ENCODE measurements around the gene GPLD1. TPM values are rescaled to one million over a fixed set of nuclear protein-coding genes. Genes with fewer than 3 reads are reported as not detected.

Gene GPLD1
- total and polyA plus RNA-seq, 9 of the 15 experiments (the other 6 are each of a cell fraction or from before 2014, with no cell fraction given): 0.11 to 1.3 (median 0.82) TPM

DNA sequence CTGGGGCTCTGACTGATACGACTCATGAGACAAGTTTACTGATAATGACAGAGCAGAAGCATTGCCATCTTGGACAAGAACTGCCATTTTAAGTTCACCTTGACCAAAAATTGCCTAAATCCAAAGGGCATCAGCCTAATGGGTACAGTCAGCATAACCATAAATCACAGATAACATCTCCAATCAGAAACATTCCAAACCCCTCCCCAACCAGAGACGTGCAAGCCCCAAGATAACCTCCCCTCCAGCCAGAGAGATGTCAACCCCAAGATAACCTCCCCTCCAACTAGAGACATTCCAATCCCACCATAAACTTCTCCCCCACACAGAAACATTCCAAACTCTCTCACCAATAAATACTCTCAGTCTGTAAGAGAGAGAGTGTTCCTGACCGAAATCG, 10.5 kb downstream of the GPLD1 start (continued):
- TF ChIP-seq ZBTB40 (IDR thresholded peaks at IDR 0.05) (no peak), ZBTB40 (CRISPR knock-in tag; IDR thresholded peaks at IDR 0.05) (no peak), ZNF639 (CRISPR knock-in tag; conservative IDR thresholded peaks at IDR 0.05 in 1 of 2, IDR thresholded peaks at IDR 0.05 in 1 of 2) (no peak), ZNF23 (CRISPR knock-in tag; IDR thresholded peaks at IDR 0.05) (no peak), SRSF9 (IDR thresholded peaks at IDR 0.05; ENCODE audit: borderline replicate concordance, low read depth, low read length) (no peak), POLR2AphosphoS5 (IDR thresholded peaks at IDR 0.05; ENCODE audit: control insufficient read depth, insufficient read depth, low read depth, low read length) (no peak), ARID2 (IDR thresholded peaks at IDR 0.05) (no peak), U2AF2 (optimal IDR thresholded peaks at IDR 0.05; ENCODE audit: low read depth, low read length) (no peak), RBFOX2 (IDR thresholded peaks at IDR 0.05; ENCODE audit: low read depth, low read length) (no peak), ARID1B (IDR thresholded peaks at IDR 0.05) (peak; percentile 43; the same call in 1 of the 2 replicates)
- TF ChIP-seq, protein P1, sequence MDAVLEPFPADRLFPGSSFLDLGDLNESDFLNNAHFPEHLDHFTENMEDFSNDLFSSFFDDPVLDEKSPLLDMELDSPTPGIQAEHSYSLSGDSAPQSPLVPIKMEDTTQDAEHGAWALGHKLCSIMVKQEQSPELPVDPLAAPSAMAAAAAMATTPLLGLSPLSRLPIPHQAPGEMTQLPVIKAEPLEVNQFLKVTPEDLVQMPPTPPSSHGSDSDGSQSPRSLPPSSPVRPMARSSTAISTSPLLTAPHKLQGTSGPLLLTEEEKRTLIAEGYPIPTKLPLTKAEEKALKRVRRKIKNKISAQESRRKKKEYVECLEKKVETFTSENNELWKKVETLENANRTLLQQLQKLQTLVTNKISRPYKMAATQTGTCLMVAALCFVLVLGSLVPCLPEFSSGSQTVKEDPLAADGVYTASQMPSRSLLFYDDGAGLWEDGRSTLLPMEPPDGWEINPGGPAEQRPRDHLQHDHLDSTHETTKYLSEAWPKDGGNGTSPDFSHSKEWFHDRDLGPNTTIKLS (IDR thresholded peaks at IDR 0.05; ENCODE audit: borderline replicate concordance, low read depth): no peak
- TF ChIP-seq, protein P2, sequence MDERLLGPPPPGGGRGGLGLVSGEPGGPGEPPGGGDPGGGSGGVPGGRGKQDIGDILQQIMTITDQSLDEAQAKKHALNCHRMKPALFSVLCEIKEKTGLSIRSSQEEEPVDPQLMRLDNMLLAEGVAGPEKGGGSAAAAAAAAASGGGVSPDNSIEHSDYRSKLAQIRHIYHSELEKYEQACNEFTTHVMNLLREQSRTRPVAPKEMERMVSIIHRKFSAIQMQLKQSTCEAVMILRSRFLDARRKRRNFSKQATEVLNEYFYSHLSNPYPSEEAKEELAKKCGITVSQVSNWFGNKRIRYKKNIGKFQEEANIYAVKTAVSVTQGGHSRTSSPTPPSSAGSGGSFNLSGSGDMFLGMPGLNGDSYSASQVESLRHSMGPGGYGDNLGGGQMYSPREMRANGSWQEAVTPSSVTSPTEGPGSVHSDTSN (CRISPR knock-in tag; IDR thresholded peaks at IDR 0.05; ENCODE audit: low read depth): no peak
- TF ChIP-seq, protein P2 (tag; conservative IDR thresholded peaks at IDR 0.05; ENCODE audit: low read depth): peak; percentile 56; the same call in 1 of the 2 replicates
